Neuron (in vitro differentiated cells): ENCODE data around the gene HOXD10.

Experiments
- H2AFZ ChIP-seq: one replicate; pipeline ENCODE4 v1.6.1; 2013; ENCODE audit warnings: low read depth, mild to moderate bottlenecking, inconsistent platforms, low read length, moderate library complexity
- H3K27me3 ChIP-seq: one replicate; pipeline ENCODE4 v1.6.1; 2013; ENCODE audit warnings: low read length; ENCODE audit not compliant: insufficient read depth
- H3K36me3 ChIP-seq: one replicate; pipeline ENCODE4 v1.6.1; 2013; ENCODE audit warnings: low read length; ENCODE audit not compliant: insufficient read depth
- H3K4me1 ChIP-seq: one replicate; pipeline ENCODE4 v1.6.1; 2013; ENCODE audit warnings: low read length; ENCODE audit not compliant: insufficient read depth
- H3K4me3 ChIP-seq: 2 replicates; pipeline ENCODE4 v1.5.1; 2013; ENCODE audit warnings: mild to moderate bottlenecking, low read length, moderate library complexity
- H3K9me3 ChIP-seq: one replicate; pipeline ENCODE4 v1.6.1; 2013; ENCODE audit warnings: low read length

Gene HOXD10

DNA sequence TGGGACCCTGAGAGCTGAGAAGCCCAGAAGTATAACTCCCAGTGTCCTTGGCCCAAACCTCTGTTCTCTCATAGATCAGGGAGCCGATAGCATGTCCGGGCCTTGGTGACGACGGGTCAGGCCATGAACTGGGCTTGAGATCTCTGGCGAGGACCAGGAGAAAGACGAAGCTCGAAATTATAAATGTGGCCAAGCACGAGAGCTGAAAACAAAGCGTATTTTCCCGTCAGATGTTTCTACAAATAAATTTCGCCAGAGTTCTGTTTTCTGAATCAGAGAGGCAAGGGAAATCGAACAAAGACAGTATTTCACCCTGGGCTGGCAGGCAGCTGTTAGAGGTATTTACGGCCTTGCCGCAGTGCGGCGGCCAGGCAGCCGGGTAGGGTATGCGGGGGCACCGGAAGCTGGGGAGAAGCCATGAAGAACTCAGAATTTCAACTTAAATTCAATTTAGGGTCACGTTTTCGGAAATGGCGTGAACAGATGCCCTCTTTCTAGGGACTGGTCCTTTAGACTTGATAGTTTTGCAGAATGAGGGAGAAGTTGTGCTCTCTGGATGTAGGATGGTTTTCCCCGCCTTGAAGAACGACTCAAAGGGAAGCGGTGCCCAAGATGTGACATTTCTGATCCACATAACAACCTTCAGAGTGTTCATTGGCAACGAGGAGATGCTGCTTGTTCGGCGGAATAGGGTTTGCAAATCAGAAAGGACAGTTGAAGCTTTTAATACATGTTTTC, 22.5 kb downstream of the HOXD10 start:
- no peak overlapping the region for H3K4me3 ChIP-seq
- H3K4me1 ChIP-seq = no peaks in the 10 kb centered on the region
- no peak overlapping the region for H2AFZ ChIP-seq
- peaks cover 12% of the 10 kb centered on the region for H3K9me3 ChIP-seq
- no peaks in the 10 kb centered on the region for H3K36me3 ChIP-seq
- H3K27me3 ChIP-seq = peaks cover 92% of the 10 kb centered on the region

DNA sequence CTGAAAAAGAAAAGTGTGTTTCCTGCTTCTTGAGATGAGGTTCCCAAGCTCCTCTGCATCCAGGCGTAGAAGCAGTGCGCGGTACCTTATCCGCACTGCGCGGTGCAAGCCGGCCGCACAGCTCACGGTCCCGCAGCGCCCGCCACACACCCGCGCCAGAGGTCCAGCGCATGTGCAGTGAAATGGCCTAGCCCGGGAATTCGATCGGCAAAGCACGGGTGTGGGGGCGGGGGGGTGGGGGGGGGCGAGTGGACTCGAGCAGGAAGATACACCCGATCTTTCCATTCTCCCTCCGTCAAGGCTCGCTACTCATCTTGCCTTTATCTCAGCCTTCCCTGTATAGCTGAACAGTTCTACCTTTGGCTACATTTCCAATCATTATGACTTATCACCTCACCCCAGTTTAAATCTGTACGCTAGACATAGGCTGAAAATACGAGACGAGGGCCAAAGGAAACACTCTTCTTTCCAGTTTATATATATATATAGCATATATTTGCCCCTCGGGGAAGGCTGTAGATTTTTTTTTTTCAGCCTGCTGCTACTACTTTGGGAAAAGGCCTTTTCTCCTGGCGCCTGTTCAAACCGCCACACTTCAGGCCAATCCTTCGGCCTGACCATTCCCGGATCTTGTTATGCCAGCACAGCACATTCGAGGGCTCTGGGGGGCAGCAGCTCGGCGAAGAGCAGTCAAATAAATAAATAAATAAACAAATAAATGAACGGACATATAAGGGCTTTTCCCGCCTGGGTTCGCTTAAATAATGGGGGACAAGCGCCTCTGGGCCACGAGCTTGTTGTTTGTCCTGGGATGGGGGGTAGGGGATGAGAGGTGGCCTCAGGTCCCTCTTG, 23.3 kb downstream of the HOXD10 start:
- peak overlapping the region; percentile 43 for H3K4me3 ChIP-seq
- H3K27me3 ChIP-seq = peaks cover 88% of the 10 kb centered on the region

DNA sequence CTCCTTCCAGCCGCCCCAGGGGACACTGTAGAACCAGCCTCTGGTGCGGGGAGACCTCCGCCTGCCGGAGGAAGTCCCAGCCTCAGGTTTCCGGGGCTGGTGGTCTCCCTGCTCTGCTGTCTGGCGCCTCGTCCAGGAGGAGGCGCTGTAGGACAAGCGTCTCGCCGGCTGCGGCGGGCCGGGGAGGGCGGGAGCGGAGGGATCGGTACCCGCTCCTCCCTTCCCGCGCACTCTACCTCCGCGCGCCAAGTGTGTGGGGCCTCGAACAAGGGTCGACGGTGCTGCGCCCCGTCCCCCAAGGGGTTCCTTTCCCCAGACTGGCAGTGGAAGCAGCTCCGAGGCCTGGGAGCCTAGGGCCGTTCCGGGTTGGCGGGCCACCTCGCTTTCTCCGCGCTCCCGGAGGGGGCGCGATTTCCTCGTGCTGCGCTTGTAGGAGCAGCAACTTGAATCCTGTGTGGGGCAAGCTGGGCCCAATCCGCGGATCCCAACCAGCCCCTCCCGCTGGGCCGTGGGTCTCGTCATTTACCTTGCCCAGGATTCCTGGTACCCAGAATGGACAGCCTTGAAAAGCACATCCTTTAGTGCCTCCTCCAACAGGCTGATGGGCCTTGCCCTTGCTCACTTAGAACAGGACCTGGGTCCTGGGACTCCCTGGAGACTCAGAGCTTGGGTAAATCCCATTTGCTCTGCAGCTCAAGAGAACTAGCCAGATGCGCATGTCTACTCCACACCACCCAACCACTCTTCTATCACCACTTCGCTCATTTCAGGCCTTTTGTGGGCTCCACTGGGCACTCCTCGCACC, 24.1 kb downstream of the HOXD10 start:
- no peak overlapping the region for H2AFZ ChIP-seq
- H3K9me3 ChIP-seq = peaks cover 11% of the 10 kb centered on the region
- peaks cover 88% of the 10 kb centered on the region for H3K27me3 ChIP-seq
- peak overlapping the region; percentile 43 for H3K4me3 ChIP-seq
- H3K4me1 ChIP-seq = no peaks in the 10 kb centered on the region
- no peaks in the 10 kb centered on the region for H3K36me3 ChIP-seq

More for the DNA sequence above, 23.3 kb downstream of the HOXD10 start:
- Histone ChIP-seq H2AFZ (no peak overlapping the region), H3K36me3 (no peaks in the 10 kb centered on the region), H3K9me3 (peaks cover 12% of the 10 kb centered on the region), H3K4me1 (no peaks in the 10 kb centered on the region)

DNA sequence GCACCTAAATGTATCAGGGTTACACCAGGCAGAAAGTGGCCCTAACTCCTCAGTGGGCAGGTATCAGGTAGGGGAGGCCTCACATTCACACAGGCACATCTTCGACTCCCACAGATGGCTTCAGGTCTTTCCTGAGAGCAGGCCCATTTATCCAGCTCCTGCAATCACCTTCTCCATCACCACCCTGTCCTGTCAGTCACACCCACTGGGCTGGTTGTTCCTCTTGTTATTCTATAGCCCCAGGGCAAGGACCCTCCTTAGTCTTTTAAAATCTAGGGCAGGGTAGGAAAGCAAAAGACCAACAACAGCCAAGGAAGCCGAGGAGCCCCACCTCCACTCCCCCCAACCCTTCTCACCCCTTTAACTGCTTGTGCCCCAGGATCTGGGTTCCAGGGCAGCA, 25.7 kb downstream of the HOXD10 start:
- Histone ChIP-seq H3K4me1 (no peaks in the 10 kb centered on the region), H3K27me3 (peaks cover 88% of the 10 kb centered on the region), H2AFZ (no peak overlapping the region), H3K9me3 (peaks cover 9% of the 10 kb centered on the region), H3K36me3 (no peaks in the 10 kb centered on the region), H3K4me3 (no peak overlapping the region)

DNA sequence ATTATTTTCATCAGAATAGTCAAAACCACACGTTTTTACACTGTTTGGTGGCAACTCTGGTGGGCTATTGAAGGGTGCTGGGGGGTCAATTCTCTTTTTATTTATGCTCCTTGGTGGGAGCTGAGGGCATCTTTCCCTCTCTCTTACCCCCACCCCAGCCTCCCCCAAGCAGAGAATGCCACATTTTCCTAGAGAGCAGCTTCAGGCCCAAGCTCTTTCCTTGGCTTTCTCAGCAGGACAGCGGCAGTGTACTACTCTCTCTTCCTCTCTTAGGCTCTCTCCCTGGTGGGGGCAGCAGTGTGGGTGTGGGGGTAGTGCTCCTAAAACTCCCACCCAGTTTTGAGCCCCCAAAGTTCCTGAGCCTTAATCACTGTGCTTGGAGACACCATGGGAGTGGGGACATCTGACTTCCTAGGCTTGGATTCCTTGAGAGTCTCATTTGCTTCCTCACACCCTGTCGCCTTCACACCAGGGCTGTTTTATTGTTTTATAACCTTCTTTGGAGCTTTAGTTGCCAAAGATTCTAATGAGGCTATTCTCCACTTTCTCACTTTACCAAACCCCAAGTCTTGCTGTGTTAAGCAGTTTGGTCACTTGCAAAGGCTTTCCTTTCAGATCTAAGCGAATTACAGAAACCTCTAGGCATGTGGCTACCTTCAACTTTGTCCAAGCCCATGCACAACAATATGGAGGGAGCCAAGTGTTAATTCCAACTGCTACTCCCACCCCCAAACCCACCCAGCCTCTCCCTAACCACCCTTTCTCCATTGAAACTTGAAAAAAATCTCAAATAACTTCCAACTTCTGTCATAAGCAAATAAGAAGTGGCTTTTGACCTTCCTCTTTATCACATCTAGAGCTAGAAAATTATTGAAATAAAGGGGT, 28.7 kb downstream of the HOXD10 start:
- Histone ChIP-seq H3K27me3 (peaks cover 88% of the 10 kb centered on the region), H3K9me3 (no peaks in the 10 kb centered on the region), H3K4me1 (no peaks in the 10 kb centered on the region), H3K4me3 (no peak overlapping the region), H3K36me3 (no peaks in the 10 kb centered on the region), H2AFZ (no peak overlapping the region)

DNA sequence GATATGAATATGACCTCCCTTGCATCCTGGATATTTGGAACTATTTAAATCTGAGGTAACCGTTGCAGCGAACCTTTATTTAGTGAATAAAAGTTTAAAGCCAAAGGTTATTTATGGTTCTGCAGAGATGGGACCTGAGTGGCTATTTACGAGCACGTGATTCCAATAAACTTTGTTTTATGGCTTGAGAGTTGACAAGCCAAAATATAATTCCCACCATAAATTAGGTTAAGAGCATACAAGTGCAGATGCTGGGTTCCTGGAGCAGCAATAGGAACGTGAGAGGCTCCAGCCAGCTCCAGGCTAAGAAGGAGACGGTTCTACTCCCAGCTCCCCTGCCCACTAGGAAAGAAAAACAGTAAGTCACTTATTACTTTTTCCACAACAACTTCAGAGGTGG, 29.5 kb downstream of the HOXD10 start:
- no peak overlapping the region for H3K4me3 ChIP-seq

DNA sequence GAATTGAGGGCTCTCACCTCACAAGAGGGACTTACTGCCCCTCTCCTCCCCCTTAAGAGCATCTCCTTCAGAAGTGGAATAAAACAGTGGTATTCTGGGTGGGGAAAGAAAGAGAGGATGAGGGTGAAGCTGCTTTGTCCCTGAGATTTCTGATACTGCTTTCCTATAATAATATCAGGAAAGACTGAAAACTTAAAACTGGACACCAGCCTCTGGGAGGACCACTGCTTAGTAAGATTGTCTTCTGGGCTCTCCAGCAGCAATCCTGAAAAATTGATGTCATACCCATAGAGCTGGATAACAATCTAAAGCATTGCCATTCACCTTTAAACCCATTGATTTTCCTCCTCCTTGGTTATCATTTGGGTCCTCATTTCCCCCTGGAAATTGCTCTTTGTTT, 30.1 kb downstream of the HOXD10 start:
- Histone ChIP-seq H3K36me3 (no peaks in the 10 kb centered on the region), H2AFZ (no peak overlapping the region), H3K4me1 (no peaks in the 10 kb centered on the region), H3K9me3 (no peaks in the 10 kb centered on the region), H3K4me3 (no peak overlapping the region), H3K27me3 (peaks cover 91% of the 10 kb centered on the region)

More for the DNA sequence above, 29.5 kb downstream of the HOXD10 start:
- no peaks in the 10 kb centered on the region for H3K9me3 ChIP-seq
- H3K4me1 ChIP-seq = no peaks in the 10 kb centered on the region
- no peaks in the 10 kb centered on the region for H3K36me3 ChIP-seq
- H2AFZ ChIP-seq = no peak overlapping the region
- H3K27me3 ChIP-seq = peaks cover 91% of the 10 kb centered on the region

DNA sequence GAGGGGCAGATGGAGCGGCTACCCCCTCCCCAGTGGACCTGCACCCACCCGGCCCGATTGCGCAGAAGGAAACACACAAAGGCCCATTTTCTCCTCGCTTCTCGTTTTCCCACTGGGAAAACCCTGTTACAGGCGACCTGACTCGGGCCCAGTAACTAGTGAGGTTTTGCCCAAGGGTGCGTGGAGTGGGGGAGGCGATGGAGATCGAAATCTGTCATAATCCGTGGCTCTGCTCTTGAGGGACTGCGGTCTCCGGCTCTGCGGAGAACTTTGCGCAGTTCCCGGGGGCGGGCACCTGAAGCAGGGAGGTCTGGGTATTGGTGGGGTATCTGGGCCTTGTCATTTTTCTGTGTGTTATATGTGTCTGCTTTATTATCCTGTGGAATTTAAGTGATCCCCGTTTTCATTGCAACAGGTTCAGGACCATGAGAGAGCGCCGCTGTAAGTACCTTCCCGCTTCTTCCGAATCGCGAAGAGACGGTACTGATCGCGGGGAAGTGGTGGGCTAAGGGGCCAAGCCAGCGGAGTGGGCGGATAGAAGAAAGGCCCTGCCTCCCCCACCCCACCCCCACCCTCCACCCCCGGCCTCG, 30.7 kb downstream of the HOXD10 start:
- H3K9me3 ChIP-seq = no peaks in the 10 kb centered on the region
- no peak overlapping the region for H3K4me3 ChIP-seq
- H3K36me3 ChIP-seq = no peaks in the 10 kb centered on the region
- H3K4me1 ChIP-seq = no peaks in the 10 kb centered on the region
- peaks cover 92% of the 10 kb centered on the region for H3K27me3 ChIP-seq
- H2AFZ ChIP-seq = no peak overlapping the region

DNA sequence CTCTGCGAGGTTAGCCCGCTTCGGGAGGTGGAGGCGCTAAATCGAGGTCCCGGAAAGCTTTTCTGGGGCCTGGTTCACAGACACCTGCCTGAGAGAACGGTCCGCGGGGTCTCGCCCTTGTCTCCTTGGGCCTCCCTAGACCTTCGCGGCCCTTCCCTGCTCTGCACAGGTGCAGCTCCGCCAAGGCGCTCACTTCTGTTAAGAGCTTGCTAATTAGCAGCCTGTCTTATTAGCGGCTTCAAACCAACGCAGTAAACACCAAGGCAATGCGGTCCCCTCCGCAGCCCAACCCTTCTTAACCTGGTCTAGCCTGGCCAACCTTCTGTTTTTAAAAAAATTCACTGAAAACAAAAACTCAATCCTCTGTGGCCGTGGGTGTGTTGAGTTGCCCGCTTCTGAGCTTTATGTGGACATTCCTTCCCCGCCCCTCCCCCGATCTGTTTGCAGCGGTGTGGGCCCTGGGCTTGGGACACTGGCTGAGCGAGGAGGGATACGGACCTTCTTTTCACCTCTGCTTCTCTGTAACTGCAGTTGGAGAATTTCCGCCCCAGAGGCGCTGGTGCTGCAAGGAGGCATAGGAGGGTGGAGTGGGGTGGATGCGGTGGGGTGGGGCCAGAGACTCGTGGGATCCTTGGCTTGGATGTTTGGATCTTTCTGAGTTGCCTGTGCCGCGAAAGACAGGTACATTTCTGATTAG, 31.4 kb downstream of the HOXD10 start:
- Histone ChIP-seq H3K36me3 (no peaks in the 10 kb centered on the region), H3K27me3 (peaks cover 92% of the 10 kb centered on the region), H3K4me1 (no peaks in the 10 kb centered on the region), H3K4me3 (no peak overlapping the region), H2AFZ (no peak overlapping the region), H3K9me3 (no peaks in the 10 kb centered on the region)

DNA sequence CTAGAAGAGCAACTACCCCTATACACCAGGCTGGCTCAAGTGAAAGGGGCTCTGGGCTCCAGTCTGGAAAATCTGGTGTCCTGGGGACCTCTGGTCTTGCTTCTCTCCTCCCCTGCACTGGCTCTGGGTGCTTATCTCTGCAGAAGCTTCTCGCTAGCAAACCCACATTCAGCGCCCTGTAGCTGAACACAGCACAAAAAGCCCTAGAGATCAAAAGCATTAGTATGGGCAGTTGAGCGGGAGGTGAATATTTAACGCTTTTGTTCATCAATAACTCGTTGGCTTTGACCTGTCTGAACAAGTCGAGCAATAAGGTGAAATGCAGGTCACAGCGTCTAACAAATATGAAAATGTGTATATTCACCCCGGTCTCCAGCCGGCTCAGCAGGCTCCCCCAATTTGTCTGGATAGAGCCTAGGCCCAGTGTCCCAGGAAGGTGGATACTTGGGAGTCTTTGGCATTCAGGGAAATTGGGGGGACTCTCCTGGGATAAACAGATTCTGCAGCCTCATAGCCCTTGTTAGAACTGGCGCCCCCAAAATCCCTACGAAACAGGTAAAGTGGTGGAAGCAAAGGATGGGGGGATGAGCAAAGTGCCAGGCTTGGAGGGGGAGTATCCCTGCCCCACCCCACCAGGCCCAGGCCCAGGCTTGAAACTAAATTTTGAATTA, 32.3 kb downstream of the HOXD10 start:
- Histone ChIP-seq H3K4me3 (no peak overlapping the region), H2AFZ (no peak overlapping the region), H3K36me3 (no peaks in the 10 kb centered on the region), H3K9me3 (no peaks in the 10 kb centered on the region), H3K4me1 (no peaks in the 10 kb centered on the region), H3K27me3 (peaks cover 93% of the 10 kb centered on the region)

DNA sequence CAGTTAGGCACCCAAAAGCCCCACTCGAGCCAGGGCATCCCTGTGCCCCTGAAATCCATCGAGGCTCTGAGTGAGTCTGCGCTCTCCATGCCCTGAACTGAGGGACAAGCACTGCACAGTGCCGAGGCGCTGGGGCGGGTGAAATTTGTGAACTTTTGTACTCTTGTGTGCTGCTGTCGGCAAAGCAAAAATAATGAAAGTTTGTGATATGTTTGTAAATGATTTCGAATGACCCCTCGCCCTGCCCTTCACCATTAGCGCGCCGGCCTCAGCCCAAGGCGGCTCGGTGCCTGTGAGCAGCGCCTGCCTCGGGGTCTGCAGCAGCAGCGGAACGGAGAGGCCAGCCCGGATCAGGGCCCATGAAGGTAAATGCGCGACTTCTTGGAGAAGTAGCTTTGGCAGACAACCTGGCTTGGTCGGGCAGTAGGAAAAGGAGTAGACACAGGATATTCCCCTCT, 32.9 kb downstream of the HOXD10 start:
- Histone ChIP-seq H2AFZ (no peak overlapping the region), H3K9me3 (no peaks in the 10 kb centered on the region), H3K4me3 (no peak overlapping the region), H3K4me1 (no peaks in the 10 kb centered on the region), H3K36me3 (no peaks in the 10 kb centered on the region), H3K27me3 (peaks cover 95% of the 10 kb centered on the region)
